HG02943 (cell line): ENCODE measurements around the gene DNMT3A.
"Not testable (repeated sequence)": the region's sequence is repeated elsewhere in the genome, so short reads cannot be mapped to it uniquely, and the experiment has no call there.

ENCODE experiments used
- ATAC-seq: cut with Tn5 transposase; IDR thresholded peaks from one replicate; pipeline ENCODE4 v1.9.1; 2021; ENCODE audit warnings: mild to moderate bottlenecking, low read depth, moderate library complexity; ENCODE audit not compliant: unreplicated experiment

Gene DNMT3A

DNA sequence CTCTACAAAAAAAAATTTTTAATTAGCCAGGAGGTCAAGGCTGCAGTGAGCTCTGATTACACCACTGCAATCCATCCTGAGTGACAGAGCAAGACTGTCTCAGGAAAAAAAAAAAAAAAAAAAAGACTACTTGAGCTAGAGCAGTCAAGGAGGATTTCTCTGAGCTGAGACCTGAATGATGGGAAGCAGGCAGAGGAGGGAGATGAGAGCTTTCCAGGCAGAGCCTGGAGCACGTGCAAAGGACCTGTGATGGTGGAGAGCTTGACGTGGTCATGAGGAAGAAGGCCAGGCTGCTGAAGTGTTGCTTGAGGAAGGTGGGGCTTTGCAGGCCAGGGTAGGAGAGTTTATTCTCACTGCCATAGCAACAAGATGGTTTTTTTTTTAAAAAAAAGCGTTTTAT, 121.4 kb downstream of the DNMT3A start:
- ATAC-seq, result no peak

GRCh38 chr2:25219621-25220020, 122.1 kb downstream of the DNMT3A start:
- ATAC-seq, result no peak

DNA sequence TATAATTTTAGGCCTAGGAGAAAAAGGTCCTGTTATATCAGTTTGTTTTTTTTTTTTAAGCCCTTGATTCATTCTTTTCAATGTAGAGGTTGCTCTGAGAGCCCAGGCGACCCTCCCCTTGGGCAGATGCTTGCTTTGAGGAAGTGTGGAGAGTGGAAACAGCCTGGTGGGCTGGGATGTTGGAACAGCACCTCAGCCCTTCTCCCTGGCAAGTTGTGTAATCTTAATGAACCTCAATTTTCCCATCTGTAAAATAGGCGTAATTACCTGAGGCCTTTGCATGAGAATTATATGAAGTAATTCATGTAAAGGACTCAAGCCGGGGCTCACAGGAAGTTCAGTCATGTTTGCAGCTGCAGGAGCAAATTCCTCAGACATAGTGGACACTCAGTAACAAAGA, 123.6 kb downstream of the DNMT3A start:
- ATAC-seq, result no peak

DNA sequence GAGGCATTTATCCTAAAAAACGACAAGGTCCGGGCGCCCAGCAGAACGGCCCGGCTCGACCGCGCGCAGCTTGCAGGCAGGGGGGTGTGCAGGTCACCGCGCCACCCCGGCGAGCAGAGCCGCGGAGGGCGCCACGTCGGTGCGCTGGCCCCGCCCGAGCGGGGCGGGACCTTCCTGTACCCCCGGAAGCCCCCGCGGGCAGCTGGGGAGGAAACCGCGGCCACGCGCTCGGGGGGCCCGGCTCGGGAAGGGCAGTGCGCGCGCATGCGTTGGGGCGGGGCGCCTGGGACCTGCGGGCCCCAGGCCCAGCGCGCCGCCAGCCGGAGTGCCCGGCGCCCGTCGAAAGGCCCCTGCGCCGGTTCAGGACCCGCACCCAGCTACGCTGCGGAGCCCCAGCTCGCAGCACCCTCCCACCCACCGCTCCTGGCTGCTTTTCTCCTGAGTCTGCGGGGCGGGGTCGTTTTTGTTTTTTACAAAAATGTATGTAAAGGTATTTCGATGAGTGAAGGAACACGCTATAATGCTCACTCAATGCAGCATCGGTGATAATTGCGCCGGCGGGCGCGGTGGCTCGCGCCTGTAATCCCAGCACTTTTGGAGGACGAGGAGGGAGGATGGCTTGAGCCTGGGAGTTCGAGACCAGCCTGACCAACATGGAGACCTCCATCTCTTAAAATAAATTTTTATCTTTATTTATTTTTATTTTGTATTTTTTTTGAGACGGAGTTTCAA, 125.6 kb downstream of the DNMT3A start:
- peak; percentile 47 for ATAC-seq

DNA sequence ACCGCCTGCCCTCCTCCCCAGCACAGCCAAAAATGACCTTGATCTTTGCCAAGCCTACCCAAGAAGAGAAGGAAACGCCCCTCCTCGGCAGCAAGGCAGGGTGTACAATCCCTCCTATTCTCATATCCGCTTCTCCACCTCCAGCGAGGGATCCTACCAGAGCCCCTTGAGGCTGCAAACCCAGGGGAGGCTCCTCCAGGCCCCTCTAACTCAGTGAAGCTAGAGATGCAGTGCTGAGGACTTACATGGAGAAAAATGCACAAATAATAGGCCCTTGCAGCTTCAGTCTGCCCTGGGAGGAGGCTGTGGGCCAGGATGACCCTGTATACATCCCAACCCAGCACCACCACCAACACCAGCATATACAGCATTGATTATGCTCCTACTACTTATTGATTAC, 126.5 kb downstream of the DNMT3A start:
- no peak for ATAC-seq

DNA sequence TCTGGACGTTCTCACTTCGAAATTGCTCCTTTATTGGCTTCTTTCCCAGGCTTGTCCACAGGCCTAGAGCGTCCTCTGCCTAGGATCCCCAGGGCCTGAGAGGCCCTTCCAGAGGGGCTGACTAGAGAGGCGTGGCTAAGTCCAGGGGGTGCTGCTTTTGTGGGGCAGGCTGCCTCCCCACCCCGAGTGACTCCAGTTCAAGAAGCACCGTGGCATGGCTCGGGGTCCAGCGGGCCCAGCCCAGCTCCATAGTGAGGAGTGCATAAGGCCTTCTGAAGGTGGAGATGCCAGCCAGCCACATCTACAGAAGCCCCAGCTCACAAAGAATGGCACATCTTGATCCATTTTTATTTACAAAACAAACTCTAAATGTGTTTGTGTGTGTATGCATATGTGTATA, 128.5 kb downstream of the DNMT3A start:
- ATAC-seq, result no peak

DNA sequence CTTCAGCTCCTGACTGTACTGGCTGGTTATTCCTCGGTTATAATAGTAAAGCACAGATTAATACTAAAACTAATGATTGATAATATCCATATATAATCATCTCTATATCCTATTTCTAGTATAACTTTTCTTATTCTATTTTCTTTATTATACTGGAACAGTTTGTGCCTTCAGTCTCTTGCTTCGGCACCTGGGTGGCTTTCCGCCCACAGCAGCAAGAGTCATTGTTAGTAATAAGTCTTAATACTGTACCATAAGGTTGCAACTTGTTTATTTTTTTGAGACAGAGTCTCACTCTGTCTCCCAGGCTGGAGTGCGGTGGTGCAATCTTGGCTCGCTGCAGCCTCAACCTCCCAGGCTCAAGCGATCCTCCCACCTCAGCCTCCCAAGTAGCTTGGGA, 130.8 kb downstream of the DNMT3A start:
- not testable (repeated sequence) for ATAC-seq

- ATAC-seq, result no peak
Measured at GRCh38 chr2:25207078-25207545, 134.6 kb downstream of the DNMT3A start.

- ATAC-seq, result no peak
Measured at GRCh38 chr2:25204190-25204838, 137.4 kb downstream of the DNMT3A start.

GRCh38 chr2:25202275-25202674, 139.4 kb downstream of the DNMT3A start:
- no peak for ATAC-seq

DNA sequence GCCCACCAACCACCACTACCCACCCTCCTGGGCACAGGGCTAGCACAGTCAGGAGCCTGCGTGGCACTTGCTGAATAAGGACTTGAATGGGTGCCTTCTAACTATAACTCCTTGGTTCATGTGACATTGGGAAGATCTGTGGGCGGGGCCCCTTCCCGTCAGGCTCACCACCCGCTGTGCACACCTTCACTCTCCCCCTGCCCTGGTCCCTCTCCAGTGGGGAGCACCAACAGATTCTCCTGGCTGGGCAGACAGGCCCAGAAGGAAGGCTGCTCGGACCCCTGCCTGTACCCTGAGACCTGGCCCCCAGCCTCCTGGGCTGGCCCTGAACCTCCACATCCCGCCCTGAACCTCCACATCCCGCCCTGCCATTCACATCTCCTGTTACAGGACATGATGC, 139.9 kb downstream of the DNMT3A start:
- no peak for ATAC-seq

DNA sequence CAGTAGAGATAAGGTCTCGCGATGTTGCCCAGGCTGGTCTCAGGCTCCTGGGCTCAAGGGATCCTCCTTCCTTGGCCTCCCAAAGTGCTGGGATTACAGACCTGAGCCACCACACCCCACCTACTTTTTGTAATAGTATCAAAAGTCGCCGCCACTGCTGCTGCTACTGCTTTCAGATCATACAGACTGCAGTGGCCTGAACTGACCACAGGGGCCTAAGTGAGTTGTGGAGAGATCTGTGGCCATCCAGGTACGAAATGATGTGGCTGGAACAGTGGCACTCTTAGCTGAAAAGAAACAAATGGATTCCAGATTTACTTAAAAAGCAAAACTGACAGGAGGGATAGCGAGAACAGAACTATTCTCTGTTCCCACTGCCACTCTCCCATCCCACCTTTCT, 140.5 kb downstream of the DNMT3A start:
- ATAC-seq, result no peak

- ATAC-seq, result no peak
Measured at GRCh38 chr2:25198576-25198975, 143.1 kb downstream of the DNMT3A start.

DNA sequence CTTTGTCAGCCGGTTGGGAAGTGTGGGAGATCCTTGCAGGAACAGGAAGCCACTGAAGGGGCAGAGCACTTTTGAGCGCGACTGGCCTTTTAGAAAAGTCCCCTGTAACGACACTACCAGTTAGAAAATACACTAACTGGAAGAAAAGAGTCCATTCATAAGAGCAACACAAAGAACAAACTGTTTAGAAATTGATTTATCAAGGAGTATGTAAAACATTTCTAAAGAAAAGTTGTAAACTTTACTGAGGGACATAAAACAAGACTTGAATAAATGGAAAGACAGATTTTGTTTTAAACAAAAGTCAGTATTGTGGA, 143.6 kb downstream of the DNMT3A start:
- no peak for ATAC-seq

DNA sequence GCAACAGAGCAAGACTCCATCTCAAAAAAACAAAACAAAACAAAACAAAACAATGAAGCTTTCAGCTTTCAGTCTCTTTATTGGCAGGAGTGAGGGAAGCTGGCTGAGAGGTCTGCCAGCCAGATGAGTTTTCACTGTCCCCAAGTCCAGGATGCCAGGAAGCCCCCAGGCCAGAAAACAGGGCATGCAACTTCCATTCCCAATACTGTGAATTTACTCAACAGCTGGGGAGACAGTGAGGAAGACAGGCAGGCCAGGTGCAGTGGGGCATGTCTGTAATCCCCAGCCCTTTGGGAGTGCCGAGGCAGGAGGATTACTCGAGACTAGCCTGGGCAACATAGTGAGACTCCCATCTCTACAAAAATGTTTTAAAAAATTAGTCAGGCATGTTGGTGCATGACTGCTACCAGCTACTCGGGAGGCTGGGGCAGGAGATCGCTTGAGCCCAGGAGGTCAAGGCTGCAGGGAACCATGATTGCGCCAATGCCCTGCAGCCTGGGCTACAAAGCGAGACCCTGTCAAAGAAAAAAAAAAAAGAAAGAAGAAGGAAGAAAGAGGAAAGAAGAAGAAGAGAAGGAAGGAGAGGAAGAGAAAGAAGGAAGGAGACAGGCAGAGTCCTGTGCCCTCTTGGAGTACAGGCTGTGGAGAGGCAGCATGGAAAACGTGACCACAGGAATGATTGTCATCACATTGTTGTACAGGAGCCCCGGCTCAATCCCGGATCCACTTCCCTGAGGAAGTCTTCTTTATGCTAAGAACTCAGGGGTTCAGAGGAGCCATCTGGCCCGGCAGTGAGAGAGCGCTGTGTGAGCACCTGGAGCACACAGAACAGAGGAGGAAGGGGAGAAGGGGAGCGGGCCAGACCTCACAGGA, 144.2 kb downstream of the DNMT3A start:
- no peak for ATAC-seq

GRCh38 chr2:25194576-25195122, 147.1 kb downstream of the DNMT3A start:
- ATAC-seq, result no peak

GRCh38 chr2:25190536-25190935, 151.2 kb downstream of the DNMT3A start:
- no peak for ATAC-seq

- no peak for ATAC-seq
Measured at GRCh38 chr2:25188405-25188804, 153.3 kb downstream of the DNMT3A start.

- no peak for ATAC-seq
Measured at GRCh38 chr2:25187729-25188350, 153.9 kb downstream of the DNMT3A start.

DNA sequence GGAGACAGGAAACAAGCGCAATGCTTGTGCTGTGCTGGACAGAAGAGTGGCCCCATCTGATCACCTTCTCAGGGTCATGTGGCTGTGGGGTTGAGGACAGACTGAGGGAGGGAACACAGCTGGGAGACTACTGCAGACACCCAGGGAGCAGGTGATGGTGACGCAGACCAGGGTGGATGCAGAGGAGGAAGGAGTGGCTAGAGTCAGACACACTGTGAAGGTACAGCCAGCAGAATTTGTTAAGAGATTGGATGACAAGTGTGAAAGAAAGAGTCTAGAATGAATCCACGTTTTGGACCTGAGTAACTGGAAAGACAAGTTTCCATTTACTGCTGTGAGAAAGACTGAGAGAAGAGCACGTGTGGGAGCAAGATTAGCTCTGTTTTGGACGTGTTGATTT, 157.5 kb downstream of the DNMT3A start:
- ATAC-seq, result no peak

- ATAC-seq, result no peak
Measured at GRCh38 chr2:25178976-25179375, 162.7 kb downstream of the DNMT3A start.
